Measurements from ENCODE around the gene TMEM9B.

The TMEM9B gene

DNA sequence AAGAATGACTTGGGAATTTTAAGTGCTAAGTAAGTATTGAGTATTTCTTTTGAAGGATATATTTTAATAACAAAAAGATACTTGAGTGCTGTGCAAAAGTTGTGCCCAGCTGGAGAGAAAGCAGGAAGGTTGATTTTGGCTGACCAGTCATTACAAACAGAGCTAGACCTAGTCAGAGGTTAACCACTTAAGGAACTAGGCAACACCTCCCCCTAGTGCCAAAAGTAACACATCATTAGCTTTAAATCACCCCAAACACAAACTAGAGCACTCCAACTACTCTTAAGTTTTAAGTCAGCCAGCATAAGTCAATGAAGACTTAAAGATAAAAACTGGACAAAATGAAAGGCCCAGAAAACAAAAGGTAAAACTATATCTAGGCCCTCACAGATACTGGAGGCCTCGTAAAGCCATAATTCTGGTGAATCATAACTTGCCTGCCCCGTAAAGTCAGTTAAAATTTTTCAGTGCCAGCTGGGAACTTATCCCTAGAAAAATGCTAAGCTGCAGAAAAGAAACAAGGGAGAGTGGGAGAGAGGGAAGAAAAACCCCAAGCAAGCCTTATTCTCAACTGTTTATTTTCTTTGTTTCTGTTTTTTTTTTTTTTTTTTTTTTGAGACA is 4.6 kb downstream of the TMEM9B start:
- TF ChIP-seq EZH2phosphoT487 (IDR thresholded peaks at IDR 0.05; ENCODE audit: borderline replicate concordance) = no peak
- TF ChIP-seq, protein P1, sequence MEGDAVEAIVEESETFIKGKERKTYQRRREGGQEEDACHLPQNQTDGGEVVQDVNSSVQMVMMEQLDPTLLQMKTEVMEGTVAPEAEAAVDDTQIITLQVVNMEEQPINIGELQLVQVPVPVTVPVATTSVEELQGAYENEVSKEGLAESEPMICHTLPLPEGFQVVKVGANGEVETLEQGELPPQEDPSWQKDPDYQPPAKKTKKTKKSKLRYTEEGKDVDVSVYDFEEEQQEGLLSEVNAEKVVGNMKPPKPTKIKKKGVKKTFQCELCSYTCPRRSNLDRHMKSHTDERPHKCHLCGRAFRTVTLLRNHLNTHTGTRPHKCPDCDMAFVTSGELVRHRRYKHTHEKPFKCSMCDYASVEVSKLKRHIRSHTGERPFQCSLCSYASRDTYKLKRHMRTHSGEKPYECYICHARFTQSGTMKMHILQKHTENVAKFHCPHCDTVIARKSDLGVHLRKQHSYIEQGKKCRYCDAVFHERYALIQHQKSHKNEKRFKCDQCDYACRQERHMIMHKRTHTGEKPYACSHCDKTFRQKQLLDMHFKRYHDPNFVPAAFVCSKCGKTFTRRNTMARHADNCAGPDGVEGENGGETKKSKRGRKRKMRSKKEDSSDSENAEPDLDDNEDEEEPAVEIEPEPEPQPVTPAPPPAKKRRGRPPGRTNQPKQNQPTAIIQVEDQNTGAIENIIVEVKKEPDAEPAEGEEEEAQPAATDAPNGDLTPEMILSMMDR (conservative IDR thresholded peaks at IDR 0.05; ENCODE audit: low read length) = peak; percentile 75
- peaks cover 12% of the 10 kb centered on the region for H3K36me3 ChIP-seq (ENCODE audit: insufficient read depth, low read length)
- no peaks in the 10 kb centered on the region for H3K9me2 ChIP-seq (replicated peaks; ENCODE audit: low read depth, low read length)
- H3K27me3 ChIP-seq (ENCODE audit: insufficient read depth, low read length, poor library complexity, severe bottlenecking) = no peaks in the 10 kb centered on the region
- no peaks in the 10 kb centered on the region for H3K9me3 ChIP-seq (ENCODE audit: insufficient read depth, low read depth, low read length)
- no peaks in the 10 kb centered on the region for H3F3A ChIP-seq (ENCODE audit: low read depth)
- no peak overlapping the region for H2AFZ ChIP-seq (ENCODE audit: low read length)
- H3K9ac ChIP-seq (ENCODE audit: low read depth, low read length, poor library complexity, severe bottlenecking) = no peak overlapping the region
- H3K4me1 ChIP-seq (ENCODE audit: insufficient read depth, low read length, poor library complexity, severe bottlenecking) = peaks cover 25% of the 10 kb centered on the region
- H4K20me1 ChIP-seq (ENCODE audit: insufficient read depth, low read length, poor library complexity, severe bottlenecking) = peaks cover 32% of the 10 kb centered on the region
- peak overlapping the region; percentile 43 for H3K4me2 ChIP-seq (ENCODE audit: low read depth, low read length, poor library complexity, severe bottlenecking)
- no peak overlapping the region for H3K4me3 ChIP-seq (ENCODE audit: low read length, poor library complexity, severe bottlenecking)
- H3K79me2 ChIP-seq (ENCODE audit: insufficient read depth, low read length) = peaks cover 41% of the 10 kb centered on the region

- Histone ChIP-seq H3K79me2 (ENCODE audit: insufficient read depth, low read length) (peaks cover 17% of the 10 kb centered on the region; the same call in 1 of the 2 replicates), H2AFZ (ENCODE audit: low read length) (no peak overlapping the region), H3K36me3 (ENCODE audit: insufficient read depth, low read length) (peaks cover 31% of the 10 kb centered on the region), H3K9me3 (ENCODE audit: insufficient read depth, low read depth, low read length) (no peaks in the 10 kb centered on the region), H3K4me1 (ENCODE audit: insufficient read depth, low read length, poor library complexity, severe bottlenecking) (peaks cover 9% of the 10 kb centered on the region), H3K4me3 (ENCODE audit: low read length, poor library complexity, severe bottlenecking) (no peak overlapping the region), H3F3A (ENCODE audit: low read depth) (no peaks in the 10 kb centered on the region), H4K20me1 (ENCODE audit: insufficient read depth, low read length, poor library complexity, severe bottlenecking) (peaks cover 15% of the 10 kb centered on the region), H3K9ac (ENCODE audit: low read depth, low read length, poor library complexity, severe bottlenecking) (no peak overlapping the region), H3K9me2 (replicated peaks; ENCODE audit: low read depth, low read length) (no peaks in the 10 kb centered on the region), H3K4me2 (ENCODE audit: low read depth, low read length, poor library complexity, severe bottlenecking) (no peak overlapping the region), H3K27me3 (ENCODE audit: insufficient read depth, low read length, poor library complexity, severe bottlenecking) (no peaks in the 10 kb centered on the region)
- TF ChIP-seq, protein P1 (conservative IDR thresholded peaks at IDR 0.05; ENCODE audit: low read length) = no peak
- no peak for TF ChIP-seq EZH2phosphoT487 (IDR thresholded peaks at IDR 0.05; ENCODE audit: borderline replicate concordance)
Observed at GRCh38 chr11:8956860-8957259, 7.4 kb downstream of the TMEM9B start.

- no peaks in the 10 kb centered on the region for H3F3A ChIP-seq (ENCODE audit: low read depth)
- H3K9me3 ChIP-seq (ENCODE audit: insufficient read depth, low read depth, low read length) = no peaks in the 10 kb centered on the region
- no peaks in the 10 kb centered on the region for H3K4me1 ChIP-seq (ENCODE audit: insufficient read depth, low read length, poor library complexity, severe bottlenecking)
- H3K9ac ChIP-seq (ENCODE audit: low read depth, low read length, poor library complexity, severe bottlenecking) = no peak overlapping the region
- H3K27me3 ChIP-seq (ENCODE audit: insufficient read depth, low read length, poor library complexity, severe bottlenecking) = no peaks in the 10 kb centered on the region
- H3K36me3 ChIP-seq (ENCODE audit: insufficient read depth, low read length) = peaks cover 59% of the 10 kb centered on the region; the same call in 1 of the 2 replicates
- no peaks in the 10 kb centered on the region for H4K20me1 ChIP-seq (ENCODE audit: insufficient read depth, low read length, poor library complexity, severe bottlenecking)
- H3K4me2 ChIP-seq (ENCODE audit: low read depth, low read length, poor library complexity, severe bottlenecking) = no peak overlapping the region
- no peak overlapping the region for H3K4me3 ChIP-seq (ENCODE audit: low read length, poor library complexity, severe bottlenecking)
- TF ChIP-seq EZH2phosphoT487 (IDR thresholded peaks at IDR 0.05; ENCODE audit: borderline replicate concordance) = no peak
- TF ChIP-seq, protein P1 (conservative IDR thresholded peaks at IDR 0.05; ENCODE audit: low read length) = no peak
- no peaks in the 10 kb centered on the region for H3K9me2 ChIP-seq (replicated peaks; ENCODE audit: low read depth, low read length)
- no peaks in the 10 kb centered on the region for H3K79me2 ChIP-seq (ENCODE audit: insufficient read depth, low read length)
- H2AFZ ChIP-seq (ENCODE audit: low read length) = no peak overlapping the region
Observed at GRCh38 chr11:8948886-8949285, 15.4 kb downstream of the TMEM9B start.
